SK-N-MC (cell line): ENCODE data around the gene AGO1.

Experiments used
- EZH2 ChIP-seq: fragments of 200-600 bp; sonication (generic); IDR thresholded peaks from one replicate; pipeline ENCODE4 v1.6.1; 2017; ENCODE audit warnings: antibody characterized with exemption
- FOXP2 ChIP-seq: optimal IDR thresholded peaks from 2 replicates; pipeline ENCODE3; 2011; ENCODE audit warnings: mild to moderate bottlenecking, moderate library complexity; ENCODE audit not compliant: insufficient read depth; ENCODE audit errors: extremely low read length, control extremely low read depth
- POLR2AphosphoS5 ChIP-seq: IDR thresholded peaks from 2 replicates; pipeline ENCODE4 v1.6.1; 2012; ENCODE audit warnings: mild to moderate bottlenecking, low read depth, low read length, borderline replicate concordance

DNA sequence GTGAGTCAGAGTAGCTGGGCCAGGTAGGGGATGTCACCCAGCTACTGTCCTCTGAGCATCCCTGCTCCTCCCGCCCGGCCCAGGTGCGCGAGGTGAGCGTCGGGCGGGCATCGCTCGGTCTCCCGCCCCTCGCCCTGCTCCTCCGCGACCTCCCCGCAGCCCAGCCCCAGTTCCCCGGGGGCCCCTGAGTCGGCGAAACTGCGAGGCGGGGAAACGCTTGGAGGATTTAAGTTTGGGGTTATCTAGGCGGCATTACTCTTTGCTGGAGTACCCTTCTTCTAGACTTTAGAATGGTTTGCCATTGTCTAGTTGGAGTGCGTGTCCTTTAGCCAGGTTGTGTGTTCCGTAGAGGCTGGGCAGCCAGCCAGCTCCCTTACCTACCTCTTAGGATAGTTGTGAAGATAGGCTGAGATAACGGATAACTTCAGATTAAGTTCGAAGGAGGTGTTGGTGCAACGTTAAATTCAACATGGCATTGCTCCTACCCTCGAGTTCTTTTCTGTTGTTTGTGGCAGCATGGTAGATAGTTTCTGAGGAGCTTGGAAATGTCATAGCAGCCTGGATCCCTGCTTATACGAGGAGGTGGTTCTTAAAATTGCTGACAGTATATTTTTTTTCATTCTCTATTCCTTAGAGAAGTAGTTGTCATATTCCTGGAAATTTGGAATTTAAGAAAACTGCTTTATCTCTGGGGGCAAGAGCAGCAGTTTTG lies 48.6 kb downstream of the AGO1 start:
- no peak for TF ChIP-seq EZH2
- no peak for TF ChIP-seq POLR2AphosphoS5
- TF ChIP-seq FOXP2, result no peak
